Endothelial cell of umbilical vein (primary cell): ENCODE results near the gene GSK3A. TPM values are rescaled to one million over a fixed set of nuclear protein-coding genes. Genes with fewer than 3 reads are reported as not detected.

Experiments used
- BruUV-seq: library from RNA; stranded (reverse); fragments of 400-500 nt; replicated peaks from 2 replicates; lab custom pipeline; 2021; lab: Mats Ljungman, UMichigan
- CTCF ChIA-PET: fragments of 300-600, 350-600 bp; sonication (Branson Sonifier 250); formaldehyde crosslinking; loops from one replicate; lab custom pipeline; 2021; ENCODE audit warnings: antibody characterized with exemption, inconsistent platforms; lab: Charles Lee
- POLR2A ChIA-PET: fragments of 300-600, 350-600 bp; sonication (Branson Sonifier 250); formaldehyde crosslinking; loops from one replicate; lab custom pipeline; 2021; ENCODE audit warnings: antibody characterized with exemption, inconsistent platforms; lab: Charles Lee
- DNase-seq: peaks from one replicate; pipeline ENCODE4 v3.0.0-alpha.2; 2011; ENCODE audit warnings: low read depth, low spot score
- FAIRE-seq: peaks from 2 replicates; lab custom pipeline; 2011; peaks lifted over from hg19 to GRCh38; lab: Jason Lieb, UNC
- H2AFZ ChIP-seq: 2 replicates; pipeline ENCODE4 v1.6.0; 2012; ENCODE audit warnings: low read depth, low read length, control low read depth, inconsistent platforms
- H3K27ac ChIP-seq: 2 replicates; pipeline ENCODE4 v1.5.1; 2011; ENCODE audit warnings: low read depth, mild to moderate bottlenecking, control low read depth, low read length, moderate library complexity; ENCODE audit not compliant: insufficient read depth
- H3K27me3 ChIP-seq, 2 experiments: 2 replicates each; pipeline versions ENCODE4 v1.6.0 to v1.6.1; 2011; ENCODE audit warnings: low read length in 2 of 2, mixed read lengths in 1 of 2; ENCODE audit not compliant: control insufficient read depth in 2 of 2, insufficient read depth in 2 of 2
- H3K36me3 ChIP-seq, 2 experiments: 2 replicates in 1 of 2; 3 replicates in 1 of 2; pipeline ENCODE4 v1.5.1; 2011; ENCODE audit warnings: low read length in 2 of 2, mild to moderate bottlenecking in 1 of 2, moderate library complexity in 1 of 2; ENCODE audit not compliant: control insufficient read depth in 2 of 2, insufficient read depth in 2 of 2; ENCODE audit errors: extremely low read depth in 1 of 2
- H3K4me1 ChIP-seq: 3 replicates; pipeline ENCODE4 v1.5.1; 2011; ENCODE audit warnings: mild to moderate bottlenecking, low read length; ENCODE audit not compliant: control insufficient read depth, insufficient read depth; ENCODE audit errors: extremely low read depth
- H3K4me2 ChIP-seq: 2 replicates; pipeline ENCODE4 v1.6.1; 2011; ENCODE audit warnings: low read length, control low read depth, mixed read lengths; ENCODE audit not compliant: insufficient read depth
- H3K4me3 ChIP-seq, 3 experiments: fragments of 200-600 bp in 1 of 3; sonication (generic), shearing (Covaris generic) in 1 of 3; replicated peaks in 1 of 3; 2 replicates each; pipeline ENCODE4 v1.5.1; 2011 to 2016; ENCODE audit warnings: control low read depth in 3 of 3, low read length in 3 of 3, mild to moderate bottlenecking in 2 of 3, inconsistent platforms in 1 of 3, low read depth in 1 of 3, moderate library complexity in 1 of 3; ENCODE audit not compliant: insufficient read depth in 1 of 3
- H3K79me2 ChIP-seq: 2 replicates; pipeline ENCODE4 v1.6.0; 2012; ENCODE audit warnings: low read length, inconsistent platforms; ENCODE audit not compliant: control insufficient read depth, insufficient read depth
- H3K9ac ChIP-seq: replicated peaks from 2 replicates; pipeline ENCODE3; 2011; ENCODE audit warnings: low read length, control low read depth; ENCODE audit not compliant: insufficient read depth; ENCODE audit errors: extremely low read depth
- H3K9me1 ChIP-seq: replicated peaks from 3 replicates; pipeline ENCODE4 v1.6.0; 2011; ENCODE audit warnings: mild to moderate bottlenecking, low read length; ENCODE audit not compliant: control insufficient read depth, insufficient read depth; ENCODE audit errors: extremely low read depth
- H3K9me3 ChIP-seq: replicated peaks from 2 replicates; pipeline ENCODE4 v1.5.1; 2012; ENCODE audit warnings: low read length, inconsistent platforms; ENCODE audit not compliant: control insufficient read depth, insufficient read depth
- H4K20me1 ChIP-seq: replicated peaks from 2 replicates; pipeline ENCODE3; 2011; ENCODE audit warnings: mild to moderate bottlenecking, low read length; ENCODE audit not compliant: control insufficient read depth, insufficient read depth; ENCODE audit errors: extremely low read depth
- GATA2 ChIP-seq: IDR thresholded peaks from 2 replicates; pipeline ENCODE4 v1.7.0; 2011; ENCODE audit warnings: low read depth, mild to moderate bottlenecking, moderate library complexity, mixed read lengths, low read length; ENCODE audit not compliant: insufficient read length, insufficient read depth
- POLR2A ChIP-seq: IDR thresholded peaks from 2 replicates; pipeline ENCODE4 v1.6.1; 2012; ENCODE audit warnings: low read depth, mild to moderate bottlenecking, control low read depth, low read length
- dilution Hi-C: fragments of 300-500 bp; cut with MboI; formaldehyde crosslinking; loops from one replicate; pipeline ENCODE4 v1.15.0; 2019; ENCODE audit warnings: low sequenced_read_pairs; ENCODE audit not compliant: extremely low pct_ligation_motif_present
- intact Hi-C: fragments of 100-400 bp; cut with micrococcal nuclease; formaldehyde crosslinking; loops from one replicate; pipeline ENCODE4 v1.10.0; 2022
- polyA plus RNA-seq, 4 experiments: library from polyadenylated mRNA; depleted of rRNA in 3 of 4; stranded (reverse) in 3 of 4; unstranded in 1 of 4; fragments of >200 nt; gene quantifications; 2 replicates each; pipeline versions ENCODE4 v1.2.1 to v1.2.3, GENCODE V29; 2011 to 2012; ENCODE audit warnings: missing spikeins in 1 of 4
- total RNA-seq: library from RNA; stranded (reverse); gene quantifications from 2 replicates; pipeline ENCODE4 v1.2.3, GENCODE V29; 2021

GSK3A gene
- total and polyA plus RNA-seq, 2 donors (not counting 3 experiments of a cell fraction or from before 2014, with no cell fraction given): 49.5 to 73.7 TPM

- intact Hi-C loops: no loop called here
- ChIA-PET CTCF (interaction anchor here (1.2 kb wide), 1 partner anchor 131 kb away, joined by 3 read pairs; no protein-coding TSS in a partner anchor), POLR2A (no interaction called here)
- Histone ChIP-seq H4K20me1 (no peaks in the 10 kb centered on the region), H3K27ac (no peak overlapping the region), H3K9ac (no peak overlapping the region), H3K79me2 (peaks cover 32% of the 10 kb centered on the region), H3K9me3 (no peaks in the 10 kb centered on the region), H3K4me3 (no peak overlapping the region), H3K36me3 (peaks cover 0 to 24% of the 10 kb centered on the region in 2 experiments), H2AFZ (no peak overlapping the region), H3K9me1 (no peaks in the 10 kb centered on the region), H3K4me2 (no peak overlapping the region), H3K4me1 (peaks cover 21% of the 10 kb centered on the region), H3K27me3 (no peaks in the 10 kb centered on the region)
- dilution Hi-C loops: no loop called here
- no peak for TF ChIP-seq GATA2
- no TSS peak for BruUV-seq
- DNase-seq: no peak
- no peak for FAIRE-seq
These were observed 2.7 kb downstream of the GSK3A start for GRCh38 chr19:42239544-42240220.

GRCh38 chr19:42235181-42235580, 7.2 kb downstream of the GSK3A start:
- BruUV-seq: no TSS peak

More at GRCh38 chr19:42235181-42235580, 7.2 kb downstream of the GSK3A start:
- Histone ChIP-seq H3K4me1 (no peaks in the 10 kb centered on the region), H4K20me1 (no peaks in the 10 kb centered on the region), H3K9me3 (no peaks in the 10 kb centered on the region), H3K4me2 (no peak overlapping the region), H3K27ac (no peak overlapping the region), H3K4me3 (no peak overlapping the region), H3K9me1 (no peaks in the 10 kb centered on the region), H3K9ac (no peak overlapping the region), H3K36me3 (peaks cover 9 to 51% of the 10 kb centered on the region in 2 experiments), H3K27me3 (no peaks in the 10 kb centered on the region), H2AFZ (no peak overlapping the region), H3K79me2 (peaks cover 14% of the 10 kb centered on the region)
- no peak for TF ChIP-seq POLR2A
- POLR2A ChIA-PET: no interaction called here
- intact Hi-C loops: no loop called here
- DNase-seq: no peak
- CTCF ChIA-PET: interaction anchor here (1.2 kb wide), 1 partner anchor 127 kb away, joined by 4 read pairs; no protein-coding TSS in a partner anchor
- dilution Hi-C loops: no loop called here
- no peak for FAIRE-seq
